NCI-H2029 (cell line): Measurements from ENCODE around the gene OOSP3.
"Not testable (repeated sequence)": the region's sequence is repeated elsewhere in the genome, so short reads cannot be mapped to it uniquely, and the experiment has no call there.

Experiments used
- DNase-seq: peaks from one replicate; lab custom pipeline; 2025; lab: John Stamatoyannopoulos, UW

The OOSP3 gene

DNA sequence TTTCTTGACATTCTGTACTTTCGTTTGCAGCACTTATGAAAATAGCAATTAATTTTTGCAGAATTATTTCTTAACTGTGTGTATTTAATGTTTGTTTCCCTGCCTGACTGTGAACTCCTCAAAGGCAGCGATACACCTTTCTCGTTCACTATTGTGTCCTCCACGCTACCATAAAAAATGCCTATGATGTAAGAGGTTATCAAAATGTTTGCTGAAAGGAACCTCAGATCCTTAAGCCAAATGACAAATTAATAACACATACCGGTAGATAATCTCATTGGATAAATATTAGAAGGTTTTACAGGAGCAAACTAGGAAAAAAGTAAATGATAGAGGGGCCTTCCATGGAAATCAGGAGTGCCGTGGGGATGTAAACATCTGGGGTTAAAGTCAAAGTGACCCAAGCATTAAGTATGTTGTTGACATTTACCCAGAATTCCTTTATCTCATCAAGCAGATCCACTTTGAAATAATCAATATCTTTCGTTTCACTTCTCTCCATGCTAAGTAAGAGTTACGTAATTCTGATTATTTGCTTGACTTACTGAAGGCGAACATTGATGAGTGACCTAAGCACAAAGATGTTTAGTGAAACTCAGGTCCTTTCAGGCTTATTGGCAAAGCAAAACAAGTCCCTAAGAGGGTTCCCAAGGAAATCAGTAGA lies 2.6 kb upstream of the OOSP3 start:
- DNase-seq = no peak

DNA sequence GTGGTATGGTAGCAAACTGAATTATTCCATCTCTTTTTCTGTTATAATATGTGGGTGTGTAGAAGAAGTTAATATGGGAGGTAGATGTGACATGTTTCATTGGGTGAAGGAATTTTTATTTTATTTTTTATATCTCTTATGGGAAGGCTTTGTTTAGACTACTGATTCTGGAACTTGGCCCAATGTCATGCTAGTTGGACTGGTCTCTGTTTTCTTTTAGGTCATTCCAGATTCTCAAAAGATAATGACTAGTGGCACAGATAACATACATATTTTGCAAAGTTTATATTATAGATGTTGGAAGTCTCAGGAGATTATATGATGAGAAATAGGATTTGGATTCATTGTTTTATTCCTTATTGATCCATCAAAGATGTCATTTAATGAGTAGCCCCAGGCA lies 1.3 kb upstream of the OOSP3 start:
- no peak for DNase-seq

DNA sequence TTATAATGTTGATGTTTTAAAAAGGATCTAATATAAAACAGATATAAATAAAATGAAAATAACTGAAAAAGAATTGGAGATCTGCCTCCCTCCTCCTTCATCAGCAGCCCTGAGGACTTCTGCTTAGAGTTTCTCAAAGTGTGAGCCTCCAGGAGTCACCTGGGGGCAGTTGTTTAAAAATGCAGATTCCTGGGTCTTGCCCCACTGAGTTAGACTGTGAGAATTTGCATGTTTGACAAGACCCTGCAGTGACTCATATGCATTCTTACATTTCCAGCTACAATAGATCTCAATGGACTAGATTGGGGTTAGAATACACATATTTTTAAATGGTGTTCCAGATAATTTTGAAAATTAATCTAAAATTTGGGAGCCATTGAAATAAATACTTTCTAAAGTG lies 798 bp upstream of the OOSP3 start:
- DNase-seq = no peak

DNA sequence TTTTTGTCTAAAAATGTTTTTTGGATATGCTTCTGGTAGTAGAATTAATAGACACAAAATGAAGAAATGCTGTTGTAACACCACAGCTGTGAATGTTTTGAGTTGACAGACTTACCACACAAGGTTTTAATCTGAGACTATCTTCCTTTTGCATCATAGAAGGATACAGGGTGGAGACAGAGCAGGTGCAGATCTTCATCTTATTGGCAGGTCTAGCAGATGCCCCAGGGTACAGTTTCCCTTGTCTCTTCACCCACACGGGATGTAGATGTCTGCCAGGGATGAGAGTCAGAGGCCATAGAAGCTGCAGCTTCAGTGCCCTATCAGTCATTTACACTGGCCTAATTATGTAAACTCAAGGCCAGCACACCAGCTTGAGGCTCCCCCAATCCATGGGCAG lies 985 bp downstream of the OOSP3 start:
- DNase-seq = no peak

DNA sequence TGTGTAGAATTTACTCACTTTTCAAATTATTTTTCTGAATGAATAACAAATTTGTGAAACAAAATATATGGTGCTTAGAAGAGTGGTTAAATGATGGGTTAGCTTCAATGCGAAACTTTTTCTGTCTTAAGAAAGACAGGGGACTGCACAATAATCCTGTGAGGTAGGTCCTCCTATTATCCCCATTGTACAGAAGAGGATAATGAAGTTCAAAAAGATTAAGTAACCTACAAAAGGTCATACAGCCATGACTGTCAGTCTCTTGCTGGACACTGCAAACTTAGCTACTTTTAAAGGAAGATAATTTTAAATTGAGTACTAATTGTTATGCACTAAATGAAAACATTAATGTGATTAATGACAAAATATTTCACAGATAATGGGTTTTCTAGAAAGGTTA lies 5.0 kb downstream of the OOSP3 start:
- DNase-seq = no peak

DNA sequence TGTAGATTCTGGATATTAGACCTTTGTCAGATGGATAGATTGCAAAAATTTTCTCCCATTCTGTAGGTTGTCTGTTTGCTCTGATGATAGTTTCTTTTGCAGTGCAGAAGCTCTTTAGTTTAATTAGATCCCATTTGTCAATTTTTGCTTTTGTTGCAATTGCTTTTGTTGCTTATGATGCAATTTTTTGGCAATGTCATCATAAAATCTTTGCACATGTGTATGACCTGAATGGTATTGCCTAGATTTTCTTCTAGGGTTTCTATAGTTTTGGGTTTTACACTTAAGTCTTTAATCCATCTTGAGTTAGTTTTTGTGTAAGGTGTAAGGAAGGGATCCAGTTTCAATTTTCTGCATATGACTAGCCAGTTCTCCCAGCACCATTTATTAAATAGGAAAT lies 8.6 kb downstream of the OOSP3 start:
- not testable (repeated sequence) for DNase-seq

DNA sequence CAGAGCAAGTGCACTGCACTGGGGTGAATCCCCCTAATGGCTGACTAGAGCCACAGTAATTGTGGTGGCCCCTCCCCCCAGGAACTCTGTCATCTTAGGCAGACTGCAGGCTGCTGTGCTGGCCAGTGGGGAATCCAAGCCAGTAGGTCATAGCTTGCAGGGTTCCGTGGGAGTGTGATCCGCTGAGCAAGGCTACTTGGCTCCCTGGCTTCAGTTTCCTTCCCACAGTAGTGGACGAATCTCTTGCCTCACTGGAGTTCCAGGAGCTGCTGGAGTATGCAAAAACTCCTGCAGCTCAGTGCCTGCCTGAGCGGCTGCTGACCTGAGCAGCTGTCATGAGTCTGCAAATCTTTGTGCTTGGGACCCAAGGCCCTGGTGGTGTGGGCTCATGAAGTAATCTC lies 13.2 kb downstream of the OOSP3 start:
- no peak for DNase-seq

DNA sequence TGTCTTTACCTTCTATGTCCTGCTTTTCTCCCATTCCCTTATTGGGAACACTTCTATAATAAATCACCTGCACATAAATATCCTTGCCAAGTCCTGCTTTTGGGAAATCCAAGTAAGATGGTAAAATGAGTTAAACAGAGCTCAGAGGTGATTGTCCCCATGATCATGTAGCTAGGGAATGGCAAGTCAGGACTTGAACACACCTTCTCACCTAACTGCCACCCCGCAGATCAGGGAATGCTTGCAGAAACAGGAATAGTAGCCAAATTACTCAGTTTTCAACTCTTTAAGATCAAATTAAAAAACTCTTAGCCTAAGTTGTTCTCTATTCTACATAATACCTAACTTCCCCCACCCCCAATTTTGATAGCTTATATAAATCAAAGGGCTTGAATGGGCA lies 16.0 kb downstream of the OOSP3 start:
- DNase-seq = no peak

- DNase-seq = no peak
These were observed 19.5 kb downstream of the OOSP3 start for GRCh38 chr11:59898046-59898445.

DNA sequence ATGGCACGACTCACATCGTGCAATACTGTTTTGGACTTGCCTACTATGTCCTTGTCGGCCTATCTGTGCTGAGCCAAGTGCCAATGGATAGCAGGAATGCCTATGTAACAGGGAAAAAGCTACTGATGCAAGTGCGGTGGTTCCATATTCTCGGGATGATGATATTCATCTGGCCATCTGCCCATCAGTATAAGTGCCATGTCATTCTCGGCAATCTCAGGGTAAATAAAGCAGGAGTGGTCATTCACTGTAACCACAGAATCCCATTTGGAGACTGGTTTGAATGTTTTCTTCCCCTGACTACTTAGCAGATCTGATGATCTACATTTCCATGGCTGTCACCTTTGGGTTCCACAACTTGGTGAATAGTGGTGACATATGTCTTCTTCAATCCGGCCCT lies 20.1 kb downstream of the OOSP3 start:
- DNase-seq = peak; percentile 72

DNA sequence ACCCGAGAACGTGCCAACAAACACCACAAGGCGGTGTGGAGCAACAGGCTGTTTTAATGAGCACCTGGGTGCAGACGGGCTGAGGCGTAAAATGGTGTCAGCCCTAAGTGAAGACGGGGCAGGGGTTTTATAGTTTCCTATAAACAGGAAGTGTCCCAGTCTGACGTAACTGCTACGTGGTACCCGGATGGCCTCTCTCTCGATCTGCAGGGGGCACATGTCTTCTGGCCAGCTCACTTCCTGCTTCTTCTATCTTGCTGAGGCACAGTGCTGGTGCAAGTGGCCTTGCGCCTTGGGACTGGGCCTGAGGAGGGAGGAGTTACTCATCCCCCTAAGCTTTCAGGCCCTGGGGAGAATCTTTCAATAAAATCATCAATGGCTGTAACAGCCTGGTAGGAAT lies 20.9 kb downstream of the OOSP3 start:
- peak; percentile 47 for DNase-seq

- DNase-seq = no peak
These were observed 22.0 kb downstream of the OOSP3 start for GRCh38 chr11:59900366-59901126.

- no peak for DNase-seq
These were observed 22.7 kb downstream of the OOSP3 start for GRCh38 chr11:59901306-59901705.

DNA sequence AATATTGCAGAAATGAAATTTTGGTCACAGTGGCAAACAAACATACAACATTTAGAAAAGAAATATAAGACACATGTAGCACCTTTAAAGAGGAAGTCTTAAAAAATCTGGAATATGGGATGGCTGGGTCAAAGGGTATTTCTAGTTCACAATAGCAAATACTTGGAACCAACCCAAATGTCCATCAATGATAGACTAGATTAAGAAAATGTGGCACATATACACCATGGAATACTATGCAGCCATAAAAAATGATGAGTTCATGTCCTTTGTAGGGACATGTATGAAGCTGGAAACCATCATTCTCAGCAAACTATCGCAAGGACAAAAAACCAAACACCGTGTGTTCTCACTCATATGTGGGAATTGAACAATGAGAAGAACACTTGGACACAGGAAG lies 25.0 kb downstream of the OOSP3 start:
- not testable (repeated sequence) for DNase-seq

GRCh38 chr11:59918480-59918879 lies 39.9 kb downstream of the OOSP3 start:
- DNase-seq = no peak

GRCh38 chr11:59918987-59919589 lies 40.5 kb downstream of the OOSP3 start:
- DNase-seq = peak; percentile 69

- DNase-seq = no peak
These were observed 45.2 kb downstream of the OOSP3 start for GRCh38 chr11:59923813-59924212.

DNA sequence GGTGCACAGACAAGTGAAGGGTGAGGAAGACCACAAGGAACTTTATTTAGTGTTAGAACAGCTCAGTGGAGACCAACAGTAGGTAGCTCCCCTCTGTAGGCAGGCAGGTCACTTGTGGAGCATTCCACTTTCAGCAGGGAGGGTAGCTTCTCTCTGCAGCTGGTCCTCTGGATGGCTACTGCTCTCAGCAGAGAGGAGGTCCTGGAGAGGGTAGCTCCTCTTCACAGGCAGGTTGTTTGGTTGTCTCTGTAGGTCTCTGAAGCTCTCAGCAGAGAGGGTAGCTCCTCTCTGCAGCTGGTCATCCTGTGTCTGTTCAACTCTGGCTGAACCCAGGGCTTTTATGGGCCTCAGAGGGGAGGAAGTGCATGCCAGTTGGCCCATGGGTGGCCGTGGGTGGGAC lies 53.1 kb downstream of the OOSP3 start:
- DNase-seq = no peak

DNA sequence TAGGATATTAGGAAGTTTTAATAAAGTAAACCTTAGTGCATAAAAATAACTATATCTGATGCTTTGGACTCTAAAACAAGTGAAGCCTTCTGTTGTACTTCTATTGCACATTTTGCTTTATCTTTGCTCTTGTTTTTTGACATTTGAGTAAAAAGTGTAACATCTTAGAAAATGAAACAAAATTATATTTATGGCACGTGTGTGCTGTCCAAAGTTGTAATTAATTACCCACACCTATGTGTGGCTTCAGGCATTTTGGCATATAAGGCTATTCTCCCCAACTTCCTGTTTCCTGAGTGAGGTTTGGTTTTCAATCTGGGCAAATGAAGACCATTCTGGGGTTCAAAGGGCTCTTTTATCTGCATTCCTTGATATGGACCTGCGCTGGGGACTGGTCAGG lies 59.5 kb downstream of the OOSP3 start, which contains the start of gene OOSP1:
Gene OOSP1 (plus strand): TSS at position 301 of the 400 bp plus-strand sequence. CDS start 23 bp downstream, at position 324.
- DNase-seq = no peak

DNA sequence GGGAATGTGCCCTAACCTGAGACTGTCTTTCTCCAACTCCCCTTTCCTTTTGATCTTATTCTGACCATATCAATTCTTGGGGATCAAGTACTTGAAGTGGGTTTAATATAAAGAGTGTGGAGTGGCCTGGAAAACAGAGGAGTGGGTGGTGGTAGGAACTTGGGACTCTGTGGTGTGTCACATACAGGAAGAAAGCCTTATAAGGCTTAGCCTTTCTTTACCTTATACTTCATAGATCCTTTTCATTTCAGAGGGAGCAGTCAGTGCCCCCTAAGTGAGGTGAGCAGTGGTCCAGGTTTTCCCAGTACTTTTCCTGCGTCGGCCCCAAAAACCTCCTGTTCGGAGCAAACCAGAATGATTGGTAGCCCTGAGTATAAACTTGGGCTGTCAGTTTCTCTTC lies 60.1 kb downstream of the OOSP3 start:
- no peak for DNase-seq

GRCh38 chr11:59939482-59939881 lies 60.9 kb downstream of the OOSP3 start:
- DNase-seq = no peak

DNA sequence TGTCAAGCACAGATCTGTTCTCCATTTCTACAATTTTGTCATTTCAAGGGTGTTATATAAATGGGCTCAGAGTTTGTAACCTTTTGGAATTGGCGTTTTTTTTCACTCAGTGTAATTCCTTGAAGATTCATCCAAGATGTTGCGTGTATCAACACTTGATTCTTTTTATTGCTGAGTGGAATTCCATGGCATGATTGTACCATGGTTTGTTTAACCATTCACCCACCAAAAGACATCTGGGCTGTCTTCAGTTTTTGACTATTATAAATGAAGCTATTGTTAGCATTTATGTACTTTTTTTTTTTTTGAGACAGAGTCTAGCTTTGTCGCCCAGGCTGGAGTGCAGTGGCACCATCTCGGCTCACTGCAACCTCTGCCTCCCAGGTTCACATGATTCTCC lies 62.5 kb downstream of the OOSP3 start:
- no peak for DNase-seq

GRCh38 chr11:59943997-59944714 lies 65.6 kb downstream of the OOSP3 start:
- no peak for DNase-seq
